OCI-LY7 (cell line): ENCODE data around the gene GPR149. TPM values are rescaled to one million over a fixed set of nuclear protein-coding genes. Genes with fewer than 3 reads are reported as not detected.

Source experiments
- BruUV-seq: library from RNA; stranded (reverse); fragments of 400-500 nt; replicated peaks from 2 replicates; lab custom pipeline; 2021; lab: Mats Ljungman, UMichigan
- CTCF ChIA-PET: fragments of 300-600 bp; sonication (Branson Sonifier 250); formaldehyde crosslinking; loops from one replicate; lab custom pipeline; 2022; ENCODE audit warnings: antibody characterized with exemption; ENCODE audit not compliant: unreplicated experiment; lab: Charles Lee
- POLR2A ChIA-PET: fragments of 300-600 bp; sonication (Branson Sonifier 250); formaldehyde crosslinking; loops from one replicate; lab custom pipeline; 2022; ENCODE audit warnings: antibody characterized with exemption; lab: Charles Lee
- DNase-seq: peaks from one replicate; pipeline ENCODE4 v3.0.0-alpha.2; 2015; ENCODE audit warnings: low spot score
- H2AFZ ChIP-seq: fragments of 200-600 bp; sonication (generic), shearing (Covaris generic); 2 replicates; pipeline ENCODE4 v1.6.1; 2014; ENCODE audit warnings: mild to moderate bottlenecking, antibody characterized with exemption, low read length, moderate library complexity
- H3K27ac ChIP-seq: fragments of 200-600 bp; sonication (generic); 2 replicates; pipeline ENCODE4 v1.5.1; 2014; ENCODE audit warnings: mixed run types, low read depth, mild to moderate bottlenecking, moderate library complexity, low read length, inconsistent platforms; ENCODE audit not compliant: poor library complexity, severe bottlenecking
- H3K36me3 ChIP-seq: fragments of 200-600 bp; sonication (generic); 2 replicates; pipeline ENCODE4 v1.6.1; 2014; ENCODE audit warnings: mild to moderate bottlenecking, antibody characterized with exemption, low read length, moderate library complexity, mixed read lengths; ENCODE audit not compliant: insufficient read depth
- H3K4me1 ChIP-seq: fragments of 200-600 bp; sonication (generic); 2 replicates; pipeline ENCODE4 v1.5.1; 2014; ENCODE audit warnings: mild to moderate bottlenecking, low read length; ENCODE audit not compliant: insufficient read depth, poor library complexity, severe bottlenecking
- H3K4me2 ChIP-seq: fragments of 200-600 bp; sonication (generic); 2 replicates; pipeline ENCODE4 v1.6.1; 2014; ENCODE audit warnings: mild to moderate bottlenecking, low read length
- H3K4me3 ChIP-seq: fragments of 200-600 bp; sonication (generic); 2 replicates; pipeline ENCODE4 v1.5.1; 2014; ENCODE audit warnings: mild to moderate bottlenecking, low read depth, low read length; ENCODE audit not compliant: poor library complexity, severe bottlenecking
- H3K79me2 ChIP-seq: fragments of 200-600 bp; sonication (generic); 2 replicates; pipeline ENCODE4 v1.6.1; 2016; ENCODE audit warnings: low read depth, mild to moderate bottlenecking, low read length, moderate library complexity, mixed read lengths; ENCODE audit not compliant: insufficient read depth
- H3K9me2 ChIP-seq: fragments of 200-600 bp; sonication (generic); 2 replicates; pipeline ENCODE4 v1.6.1; 2016; ENCODE audit warnings: mild to moderate bottlenecking, low read length, mixed read lengths; ENCODE audit not compliant: insufficient read depth
- H3K9me3 ChIP-seq: fragments of 200-600 bp; sonication (generic); 2 replicates; pipeline ENCODE4 v1.6.1; 2014; ENCODE audit warnings: mild to moderate bottlenecking, mixed run types, low read length, mixed read lengths
- H4K20me1 ChIP-seq: fragments of 200-600 bp; sonication (generic); 2 replicates; pipeline ENCODE4 v1.6.1; 2014; ENCODE audit warnings: mild to moderate bottlenecking, antibody characterized with exemption, low read length, moderate library complexity, mixed read lengths; ENCODE audit not compliant: insufficient read depth
- CTCF ChIP-seq: fragments of 200-600 bp; sonication (generic); conservative IDR thresholded peaks from 2 replicates; pipeline ENCODE4 v1.5.1; 2014; ENCODE audit warnings: mild to moderate bottlenecking, antibody characterized with exemption, low read length, moderate library complexity, mixed read lengths
- EZH2phosphoT487 ChIP-seq: fragments of 200-600 bp; sonication (generic); IDR thresholded peaks from 2 replicates; pipeline ENCODE4 v1.6.1; 2018; ENCODE audit warnings: low read depth, borderline replicate concordance, mild to moderate bottlenecking, mixed run types, antibody characterized with exemption, low read length, moderate library complexity, mixed read lengths
- intact Hi-C: fragments of 100-400 bp; cut with micrococcal nuclease; formaldehyde crosslinking; loops from one replicate; pipeline ENCODE4 v1.10.0; 2022; ENCODE audit not compliant: unreplicated experiment
- small RNA-seq: library from RNA; depleted of rRNA; stranded (forward); fragments of <200 nt; gene quantifications from one replicate; pipeline ENCODE3, GENCODE V24; 2014
- total RNA-seq, 2 experiments: library from RNA; depleted of rRNA in 1 of 2; stranded (reverse); fragments of >200 nt in 1 of 2; shearing (Covaris generic) in 1 of 2; gene quantifications; 2 replicates each; pipeline ENCODE4 v1.2.3, GENCODE V29; 2014 to 2022

The GPR149 gene
- total RNA-seq, 2 experiments from 2014 or later: not detected

- BruUV-seq: no TSS peak
- Histone ChIP-seq H3K4me3 (no peak overlapping the region), H3K4me2 (no peak overlapping the region), H2AFZ (no peak overlapping the region), H4K20me1 (no peaks in the 10 kb centered on the region), H3K9me3 (no peaks in the 10 kb centered on the region), H3K4me1 (no peaks in the 10 kb centered on the region), H3K9me2 (no peaks in the 10 kb centered on the region), H3K36me3 (peaks cover 95% of the 10 kb centered on the region), H3K79me2 (no peaks in the 10 kb centered on the region), H3K27ac (no peak overlapping the region)
- intact Hi-C loops: no loop called here
- ChIA-PET CTCF (no interaction called here), POLR2A (interaction anchor here (0.7 kb wide), 1 partner anchor 16 kb away, joined by 3 read pairs; no protein-coding TSS in a partner anchor)
- TF ChIP-seq EZH2phosphoT487 (no peak), CTCF (0 out of 2 replicates have a peak, but pooled peaks have one; percentile 39)
- no peak for DNase-seq
Observed at GRCh38 chr3:154301561-154301960, 128.4 kb downstream of the GPR149 start.

GRCh38 chr3:154294016-154294415 lies 136.0 kb downstream of the GPR149 start:
- no peak overlapping the region for H3K27ac ChIP-seq
- H3K4me3 ChIP-seq: no peak overlapping the region
- intact Hi-C loops: no loop called here
- H3K79me2 ChIP-seq: no peaks in the 10 kb centered on the region
- POLR2A ChIA-PET: interaction anchor here (0.7 kb wide), 1 partner anchor 24 kb away, joined by 4 read pairs; no protein-coding TSS in a partner anchor
- no peaks in the 10 kb centered on the region for H4K20me1 ChIP-seq
- H3K4me1 ChIP-seq: no peaks in the 10 kb centered on the region
- H3K36me3 ChIP-seq: peaks cover 92% of the 10 kb centered on the region
- CTCF ChIA-PET: no interaction called here
- TF ChIP-seq CTCF: no peak
- DNase-seq: no peak
- H3K9me2 ChIP-seq: no peaks in the 10 kb centered on the region
- no peak overlapping the region for H2AFZ ChIP-seq
- H3K9me3 ChIP-seq: no peaks in the 10 kb centered on the region
- H3K4me2 ChIP-seq: no peak overlapping the region
- no TSS peak for BruUV-seq

GRCh38 chr3:154290187-154290586 lies 139.8 kb downstream of the GPR149 start:
- Histone ChIP-seq H3K4me1 (no peaks in the 10 kb centered on the region), H3K36me3 (peaks cover 98% of the 10 kb centered on the region), H3K4me2 (no peak overlapping the region), H3K9me2 (no peaks in the 10 kb centered on the region), H4K20me1 (no peaks in the 10 kb centered on the region), H2AFZ (no peak overlapping the region), H3K4me3 (no peak overlapping the region), H3K27ac (no peak overlapping the region), H3K9me3 (no peaks in the 10 kb centered on the region), H3K79me2 (no peaks in the 10 kb centered on the region)
- ChIA-PET CTCF (no interaction called here), POLR2A (no interaction called here)
- intact Hi-C loops: no loop called here
- TF ChIP-seq CTCF (no peak), EZH2phosphoT487 (no peak)
- no TSS peak for BruUV-seq
- no peak for DNase-seq

Small RNAs within 50 kb of the gene (small RNA-seq; reads per million reads assigned to genes)
- not detected for gene RF01210

Other genes with a start within 250 kb of the GPR149 start
- 40.6 and 48.1 TPM in 2 replicates for gene DHX36, start 105.7 kb downstream of the GPR149 start, total RNA-seq (2014; rRNA removed; shearing (Covaris generic))
- gene DHX36, start 105.7 kb downstream of the GPR149 start, total RNA-seq (2022): 77.4 and 93.6 TPM in 2 replicates